Astrocyte of the spinal cord (primary cell): ENCODE measurements around the gene PVR.

Source experiments
- DNase-seq: peaks from one replicate; pipeline ENCODE4 v3.0.0; 2011; ENCODE audit warnings: low read depth, low spot score
- H3K4me3 ChIP-seq: 2 replicates; pipeline ENCODE4 v1.5.1; 2011; ENCODE audit warnings: low read depth, mild to moderate bottlenecking, low read length, moderate library complexity
- CTCF ChIP-seq: IDR thresholded peaks from 2 replicates; pipeline ENCODE4 v1.5.1; 2012; ENCODE audit warnings: low read depth, mild to moderate bottlenecking, low read length, inconsistent platforms
- in situ Hi-C: cut with HindIII; loops from 2 replicates; pipeline ENCODE4 v1.10.0; 2017; ENCODE audit warnings: low sequenced_read_pairs

Gene PVR

DNA sequence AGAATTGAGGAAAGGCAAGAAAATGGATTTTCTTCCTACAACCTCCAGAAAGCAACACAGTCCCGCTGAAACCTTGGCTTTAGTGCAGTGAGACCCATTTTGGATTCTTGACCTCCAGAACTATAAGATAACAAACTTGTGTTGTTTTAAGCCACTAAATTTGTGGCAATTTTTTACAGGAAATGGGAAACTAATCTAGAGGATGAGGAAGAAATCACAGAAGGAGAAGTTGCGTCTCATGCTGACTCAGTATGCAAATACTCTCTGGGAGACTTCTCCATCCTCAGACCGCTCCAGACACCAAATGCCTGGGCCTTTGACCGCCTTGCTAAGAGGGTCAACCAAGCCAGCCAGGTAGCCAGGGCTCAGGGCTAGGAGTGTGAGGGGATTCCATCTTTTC is 42.2 kb downstream of the PVR start:
- no peak overlapping the region for H3K4me3 ChIP-seq
- peak; percentile 49 for DNase-seq
- TF ChIP-seq CTCF: no peak
- in situ Hi-C loops: no loop called here

DNA sequence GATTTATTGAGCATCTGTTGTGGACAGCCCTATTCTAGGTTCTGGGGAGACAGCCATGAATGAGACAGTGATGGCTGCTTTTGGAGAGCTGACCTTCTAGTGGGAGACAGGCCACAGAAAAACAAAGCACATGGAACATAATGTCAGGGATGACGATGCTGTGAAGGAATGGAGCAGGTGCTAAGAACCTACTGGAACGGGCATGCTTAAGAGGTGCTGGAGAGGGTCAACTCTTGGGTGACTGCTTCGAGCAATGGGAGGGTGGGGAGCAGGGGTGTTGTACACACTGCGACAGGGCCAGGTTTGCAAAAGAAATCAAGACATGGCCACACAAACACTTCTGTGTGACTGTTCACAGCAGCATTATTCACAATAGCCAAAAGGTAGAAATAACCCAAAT is 43.2 kb downstream of the PVR start:
- in situ Hi-C loops: no loop called here
- DNase-seq: no peak
- no peak overlapping the region for H3K4me3 ChIP-seq
- no peak for TF ChIP-seq CTCF

- in situ Hi-C loops: no loop called here
- no peak overlapping the region for H3K4me3 ChIP-seq
- no peak for TF ChIP-seq CTCF
- DNase-seq: no peak
Observed at GRCh38 chr19:44687888-44688287, 44.2 kb downstream of the PVR start.

- peak; percentile 72 for DNase-seq
- no peak overlapping the region for H3K4me3 ChIP-seq
- in situ Hi-C loops: no loop called here
- TF ChIP-seq CTCF: peak; percentile 96
Observed at GRCh38 chr19:44689290-44690130, 45.8 kb downstream of the PVR start.

DNA sequence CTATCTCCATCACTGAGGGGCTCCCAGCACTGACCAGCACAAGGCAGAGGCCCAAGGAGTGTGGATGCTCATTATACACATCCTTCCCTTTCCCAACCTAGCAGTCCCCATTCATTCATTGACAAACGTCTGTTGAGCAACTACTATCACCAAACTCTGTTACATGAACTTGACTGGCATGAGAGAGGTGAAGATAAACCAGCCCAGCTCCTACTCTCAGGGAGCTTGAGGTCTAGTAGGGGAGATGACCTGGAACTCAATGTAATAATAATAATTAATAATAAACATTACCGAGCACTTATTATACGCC is 46.4 kb downstream of the PVR start:
- in situ Hi-C loops: no loop called here
- no peak for DNase-seq
- TF ChIP-seq CTCF: no peak
- H3K4me3 ChIP-seq: no peak overlapping the region

GRCh38 chr19:44692379-44692721 is 48.6 kb downstream of the PVR start:
- in situ Hi-C loops: no loop called here
- no peak for DNase-seq
- H3K4me3 ChIP-seq: no peak overlapping the region
- no peak for TF ChIP-seq CTCF
